H1 (cell line): Measurements from ENCODE around the gene EVA1B. TPM values are rescaled to one million over a fixed set of nuclear protein-coding genes. Genes with fewer than 3 reads are reported as not detected.

Experiments
- CTCF ChIA-PET: fragments of 300-600 bp; sonication (Branson Sonifier 250); formaldehyde crosslinking; loops from one replicate; lab custom pipeline; 2021; ENCODE audit not compliant: partially characterized antibody; lab: Charles Lee
- POLR2A ChIA-PET: fragments of 300-600 bp; sonication (Branson Sonifier 250); formaldehyde crosslinking; loops from one replicate; lab custom pipeline; 2021; ENCODE audit warnings: inconsistent platforms; ENCODE audit not compliant: partially characterized antibody; lab: Charles Lee
- DNase-seq, 2 experiments: peaks; one replicate each; pipeline versions ENCODE4 v3.0.0 to v3.0.0-alpha.2; 2010 to 2022; ENCODE audit warnings: low spot score in 2 of 2, low read depth in 1 of 2, mixed read lengths in 1 of 2
- FAIRE-seq: peaks from 2 replicates; lab custom pipeline; 2011; peaks lifted over from hg19 to GRCh38; lab: Jason Lieb, UNC
- H2AFZ ChIP-seq: 2 replicates; pipeline ENCODE4 v1.8.1; 2012; ENCODE audit warnings: low read length, inconsistent platforms
- H2AK5ac ChIP-seq: 2 replicates; pipeline ENCODE4 v1.6.1; 2013; ENCODE audit warnings: low read depth, low read length
- H2BK120ac ChIP-seq: replicated peaks from 2 replicates; pipeline ENCODE3; 2013; ENCODE audit warnings: low read depth, low read length, inconsistent platforms
- H2BK12ac ChIP-seq: 2 replicates; pipeline ENCODE4 v1.6.1; 2013; ENCODE audit warnings: low read depth, low read length
- H2BK15ac ChIP-seq: 2 replicates; pipeline ENCODE4 v1.6.1; 2013; ENCODE audit warnings: low read length
- H2BK20ac ChIP-seq: 2 replicates; pipeline ENCODE4 v1.6.1; 2013; ENCODE audit warnings: low read length
- H2BK5ac ChIP-seq: 2 replicates; pipeline ENCODE4 v1.6.1; 2013; ENCODE audit warnings: low read depth, low read length
- H3K14ac ChIP-seq: 2 replicates; pipeline ENCODE4 v1.6.1; 2013; ENCODE audit warnings: inconsistent platforms; ENCODE audit not compliant: insufficient read length
- H3K18ac ChIP-seq: 2 replicates; pipeline ENCODE4 v1.6.1; 2013; ENCODE audit warnings: low read length; ENCODE audit errors: extremely low read depth
- H3K23ac ChIP-seq: 2 replicates; pipeline ENCODE4 v1.6.1; 2013; ENCODE audit warnings: inconsistent platforms; ENCODE audit not compliant: insufficient read length
- H3K23me2 ChIP-seq: 2 replicates; pipeline ENCODE4 v1.6.1; 2013; ENCODE audit warnings: low read depth, low read length
- H3K27ac ChIP-seq: 2 replicates; pipeline ENCODE4 v1.6.1; 2011; ENCODE audit warnings: low read depth, low read length, inconsistent platforms
- H3K27me3 ChIP-seq, 4 experiments: replicated peaks in 1 of 4; 1 replicate in 1 of 4; 2 replicates in 3 of 4; pipeline versions ENCODE4 v1.6.1 to v1.8.1; 2011 to 2013; ENCODE audit warnings: low read length in 3 of 4, mild to moderate bottlenecking in 3 of 4, inconsistent platforms in 2 of 4, mixed read lengths in 2 of 4, moderate library complexity in 1 of 4; ENCODE audit not compliant: control insufficient read depth in 3 of 4, insufficient read depth in 3 of 4; ENCODE audit errors: extremely low read depth in 1 of 4
- H3K36me3 ChIP-seq, 4 experiments: 2 replicates each; pipeline versions ENCODE4 v1.6.1 to v1.8.1; 2011 to 2013; ENCODE audit warnings: mild to moderate bottlenecking in 4 of 4, low read length in 3 of 4, moderate library complexity in 2 of 4, control low read depth in 1 of 4, inconsistent platforms in 1 of 4; ENCODE audit not compliant: insufficient read depth in 4 of 4, control insufficient read depth in 2 of 4
- H3K4ac ChIP-seq: replicated peaks from 2 replicates; pipeline ENCODE3; 2013; ENCODE audit warnings: low read length, low read depth, mixed read lengths, inconsistent platforms; ENCODE audit not compliant: insufficient read length
- H3K4me1 ChIP-seq, 4 experiments: replicated peaks in 1 of 4; 1 replicate in 1 of 4; 2 replicates in 3 of 4; pipeline versions ENCODE4 v1.6.1 to v1.8.1; 2011 to 2013; ENCODE audit warnings: low read length in 3 of 4, inconsistent platforms in 2 of 4, mixed read lengths in 1 of 4; ENCODE audit not compliant: insufficient read depth in 4 of 4, control insufficient read depth in 3 of 4
- H3K4me2 ChIP-seq, 2 experiments: 2 replicates each; pipeline versions ENCODE4 v1.6.1 to v1.8.1; 2011 to 2013; ENCODE audit warnings: low read depth in 2 of 2, low read length in 2 of 2, control low read depth in 1 of 2, inconsistent platforms in 1 of 2, mild to moderate bottlenecking in 1 of 2; ENCODE audit not compliant: insufficient read depth in 1 of 2
- H3K4me3 ChIP-seq, 4 experiments: fragments of 200-600, 300-600 bp in 1 of 4; sonication (generic), shearing (Covaris generic), sonication (Bioruptor Twin) in 1 of 4; 2 replicates each; pipeline versions ENCODE4 v1.5.1 to v1.8.1; 2011 to 2016; ENCODE audit warnings: low read length in 4 of 4, low read depth in 3 of 4, control low read depth in 2 of 4, inconsistent platforms in 2 of 4, mild to moderate bottlenecking in 2 of 4, mixed read lengths in 1 of 4, moderate library complexity in 1 of 4; ENCODE audit not compliant: insufficient read depth in 2 of 4; ENCODE audit errors: extremely low read depth in 1 of 4
- H3K56ac ChIP-seq: replicated peaks from 2 replicates; pipeline ENCODE3; 2013; ENCODE audit warnings: low read depth, mild to moderate bottlenecking, mixed read lengths, low read length, inconsistent platforms; ENCODE audit not compliant: insufficient read length
- H3K79me1 ChIP-seq: 2 replicates; pipeline ENCODE4 v1.6.1; 2013; ENCODE audit warnings: low read depth, low read length, control low read depth
- H3K79me2 ChIP-seq, 2 experiments: 2 replicates each; pipeline versions ENCODE4 v1.6.1 to v1.8.1; 2012 to 2013; ENCODE audit warnings: low read length in 2 of 2, mild to moderate bottlenecking in 2 of 2, inconsistent platforms in 1 of 2; ENCODE audit not compliant: insufficient read depth in 2 of 2, control insufficient read depth in 1 of 2
- H3K9ac ChIP-seq, 4 experiments: replicated peaks in 1 of 4; 1 replicate in 1 of 4; 2 replicates in 3 of 4; pipeline versions ENCODE4 v1.6.1 to v1.8.1; 2011 to 2013; ENCODE audit warnings: low read depth in 3 of 4, low read length in 3 of 4, control low read depth in 2 of 4, mild to moderate bottlenecking in 2 of 4, moderate library complexity in 2 of 4, inconsistent platforms in 1 of 4; ENCODE audit errors: extremely low read depth in 1 of 4
- H3K9me3 ChIP-seq, 2 experiments: 2 replicates each; pipeline versions ENCODE4 v1.6.1 to v1.8.1; 2012 to 2013; ENCODE audit warnings: mild to moderate bottlenecking in 2 of 2, moderate library complexity in 2 of 2, control low read depth in 1 of 2, inconsistent platforms in 1 of 2, low read depth in 1 of 2, low read length in 1 of 2, mixed read lengths in 1 of 2; ENCODE audit not compliant: insufficient read depth in 2 of 2
- H4K20me1 ChIP-seq, 2 experiments: replicated peaks in 1 of 2; 2 replicates each; pipeline versions ENCODE3 to v1.8.1; 2011 to 2013; ENCODE audit warnings: inconsistent platforms in 2 of 2, low read length in 2 of 2, mild to moderate bottlenecking in 1 of 2; ENCODE audit not compliant: insufficient read depth in 2 of 2, control insufficient read depth in 1 of 2
- H4K5ac ChIP-seq: 2 replicates; pipeline ENCODE4 v1.6.1; 2013; ENCODE audit warnings: low read length, low read depth, mixed read lengths, inconsistent platforms; ENCODE audit not compliant: insufficient read length
- H4K8ac ChIP-seq: 2 replicates; pipeline ENCODE4 v1.8.0; 2013; ENCODE audit warnings: mild to moderate bottlenecking, moderate library complexity, low read length, inconsistent platforms; ENCODE audit not compliant: insufficient read depth; ENCODE audit errors: extremely low read depth
- H4K91ac ChIP-seq: replicated peaks from 2 replicates; pipeline ENCODE3; 2013; ENCODE audit warnings: low read length, mixed read lengths, inconsistent platforms; ENCODE audit not compliant: insufficient read length
- CREB1 ChIP-seq: IDR thresholded peaks from 2 replicates; pipeline ENCODE4 v1.6.1; 2012; ENCODE audit warnings: inconsistent platforms
- POLR2AphosphoS5 ChIP-seq: IDR thresholded peaks from 2 replicates; pipeline ENCODE4 v1.6.1; 2011; ENCODE audit warnings: low read depth, low read length
- RNF2 ChIP-seq: fragments of 200-900, 300-1000 bp; sonication (generic); IDR thresholded peaks from 2 replicates; pipeline ENCODE4 v1.7.1; 2016; ENCODE audit warnings: borderline replicate concordance, low read depth, mild to moderate bottlenecking, antibody characterized with exemption, low read length; ENCODE audit not compliant: poor library complexity, severe bottlenecking; ENCODE audit errors: missing control alignments
- RXRA ChIP-seq: IDR thresholded peaks from 2 replicates; pipeline ENCODE4 v1.6.1; 2011; ENCODE audit warnings: low read depth, mild to moderate bottlenecking, low read length, moderate library complexity; ENCODE audit not compliant: insufficient read depth
- SP1 ChIP-seq: IDR thresholded peaks from 2 replicates; pipeline ENCODE4 v1.6.1; 2011; ENCODE audit warnings: low read depth, low read length
- SP4 ChIP-seq: IDR thresholded peaks from 2 replicates; pipeline ENCODE4 v1.6.1; 2012; ENCODE audit warnings: low read length, inconsistent platforms
- TAF7 ChIP-seq: optimal IDR thresholded peaks from 2 replicates; pipeline ENCODE3; 2011; ENCODE audit warnings: low read depth, mild to moderate bottlenecking, inconsistent platforms, low read length, moderate library complexity, borderline replicate concordance
- TEAD4 ChIP-seq: IDR thresholded peaks from 2 replicates; pipeline ENCODE4 v1.6.1; 2012; ENCODE audit warnings: low read depth, low read length, inconsistent platforms, mixed read lengths
- ZNF274 ChIP-seq: IDR thresholded peaks from 2 replicates; pipeline ENCODE4 v1.7.0; 2012; ENCODE audit warnings: low read length, borderline replicate concordance; ENCODE audit errors: extremely low read depth
- whole genome bisulfite sequencing, 2 experiments: shearing (Covaris generic) in 1 of 2; methylation state at CpG; one replicate each; pipeline versions ENCODE4 v1.1.6 to v1.1.7; 2013 to 2015; ENCODE audit warnings: low lambda C conversion rate in 2 of 2, mixed read lengths in 2 of 2, inconsistent platforms in 1 of 2, low coverage in 1 of 2, missing lambda C conversion rate in 1 of 2; ENCODE audit not compliant: insufficient replicate concordance in 2 of 2, insufficient coverage in 1 of 2, insufficient read length in 1 of 2; ENCODE audit errors: extremely low coverage in 1 of 2, missing lambda C conversion rate in 1 of 2; 5-methylcytosine and 5-hydroxymethylcytosine counted together
- polyA plus RNA-seq, 7 experiments: library from polyadenylated mRNA; depleted of rRNA in 3 of 7; stranded (reverse) in 5 of 7; unstranded in 2 of 7; fragments of >200 nt in 5 of 7; fragments of 200-250 nt in 2 of 7; gene quantifications; 1 replicate in 5 of 7; 2 replicates in 1 of 7; 4 replicates in 1 of 7; pipeline versions ENCODE4 v1.2.1 to v1.2.3, GENCODE V29; 2011 to 2013; ENCODE audit warnings: missing spikeins in 2 of 7, mixed read lengths in 2 of 7
- total RNA-seq: library from RNA; stranded (reverse); fragmentation: NEBNext Ultra II Directional; extraction: Animal tissue kit (Norgen Biotek cat#: 25700); gene quantifications from 2 replicates; pipeline ENCODE4 v1.2.1, GENCODE V29; 2021
- TF ChIP-seq, protein P1 (sequence below): IDR thresholded peaks from 2 replicates; pipeline ENCODE4 v1.6.1; 2012; ENCODE audit warnings: inconsistent platforms
- TF ChIP-seq, protein P2 (sequence below): IDR thresholded peaks from 2 replicates; pipeline ENCODE4 v1.6.1; 2012; ENCODE audit warnings: low read length, inconsistent platforms

EVA1B gene
- total and polyA plus RNA-seq, 2 of the 8 experiments (the other 6 are each of a cell fraction or from before 2014, with no cell fraction given), result 10.0 to 19.9 TPM

DNA sequence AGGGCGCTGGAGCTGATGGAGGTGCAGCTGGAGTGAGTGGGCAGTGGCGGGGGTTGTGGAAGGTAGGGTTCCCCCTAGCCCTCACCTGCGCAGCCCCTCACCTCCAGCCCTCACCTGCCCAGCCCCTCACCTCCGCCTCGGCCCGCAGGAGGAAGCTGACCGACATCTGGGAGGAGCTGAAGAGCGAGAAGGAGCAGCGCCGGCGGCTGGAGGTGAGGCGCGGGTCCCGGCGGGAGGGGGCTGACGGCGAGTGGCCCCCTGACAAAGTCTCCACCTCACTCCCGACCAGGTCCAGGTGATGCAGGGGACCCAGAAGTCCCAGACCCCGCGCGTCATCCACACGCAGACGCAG is 2.7 kb downstream of the EVA1B start:
- H3K9ac ChIP-seq, result peak overlapping the region in 2 of 4 experiments; percentile 46 to 48; a peak in 4 of 7 replicates
- H4K8ac ChIP-seq, result peak overlapping the region; percentile 69; the same call in 1 of the 2 replicates
- H2BK5ac ChIP-seq, result peak overlapping the region; percentile 87; the same call in 1 of the 2 replicates
- H3K4me1 ChIP-seq, result peaks cover 0 to 28% (median 16%) of the 10 kb centered on the region in 4 experiments; a peak in 6 of 7 replicates
- FAIRE-seq (no peak), DNase-seq (no peak)
- H3K23ac ChIP-seq, result no peak overlapping the region
- peak overlapping the region; percentile 81 for H3K18ac ChIP-seq
- ChIA-PET POLR2A (interaction anchor here (0.8 to 9.3 kb wide), 14 partner anchors 11 to 225 kb away, joined by 3 to 130 read pairs (median 8); partner anchors contain the start of genes LSM10, MAP7D1, SH3D21 and STK40), CTCF (interaction anchor here (1.1 to 1.6 kb wide), 6 partner anchors 11 to 130 kb away, joined by 3 to 7 read pairs (median 3); partner anchors contain the start of gene OSCP1)
- no peaks in the 10 kb centered on the region for H3K9me3 ChIP-seq
- H3K14ac ChIP-seq, result no peak overlapping the region
- H3K56ac ChIP-seq, result peak overlapping the region; percentile 74
- no peak overlapping the region; the same call in 1 of the 2 replicates for H2BK20ac ChIP-seq
- H3K27ac ChIP-seq, result no peak overlapping the region; the same call in 1 of the 2 replicates
- peaks cover 29% of the 10 kb centered on the region for H3K23me2 ChIP-seq
- H2AFZ ChIP-seq, result no peak overlapping the region; the same call in 1 of the 2 replicates
- H3K4ac ChIP-seq, result peak overlapping the region; percentile 92
- peak overlapping the region; percentile 86 for H4K91ac ChIP-seq
- H3K4me2 ChIP-seq, result peak overlapping the region; percentile 79 to 88
- no peak overlapping the region for H2BK120ac ChIP-seq
- H3K79me2 ChIP-seq, result no peaks in the 10 kb centered on the region
- WGBS, 2 experiments, result 6% methylated on average over 18 of the region's 23 CpGs; no CpG with 5 or more reads in 1 of the 2 experiments
- no peaks in the 10 kb centered on the region; a peak in 1 of 8 replicates for H3K36me3 ChIP-seq
- peaks cover 0 to 39% (median 20%) of the 10 kb centered on the region in 4 experiments; a peak in 5 of 7 replicates for H3K27me3 ChIP-seq
- H3K79me1 ChIP-seq, result no peaks in the 10 kb centered on the region
- H2AK5ac ChIP-seq, result no peak overlapping the region
- H3K4me3 ChIP-seq, result peak overlapping the region; percentile 49 to 67 (median 54)
- H4K5ac ChIP-seq, result no peak overlapping the region
- H4K20me1 ChIP-seq, result no peaks in the 10 kb centered on the region
- peak overlapping the region; percentile 88; the same call in 1 of the 2 replicates for H2BK15ac ChIP-seq
- peak overlapping the region; percentile 92; the same call in 1 of the 2 replicates for H2BK12ac ChIP-seq
- TF ChIP-seq CREB1 (0 out of 2 replicates have a peak, but pooled peaks have one; percentile 2), TEAD4 (no peak), SP4 (no peak), POLR2AphosphoS5 (peak; percentile 31), SP1 (no peak), TAF7 (no peak), RNF2 (no peak), ZNF274 (no peak), RXRA (no peak)
- TF ChIP-seq, protein P1, sequence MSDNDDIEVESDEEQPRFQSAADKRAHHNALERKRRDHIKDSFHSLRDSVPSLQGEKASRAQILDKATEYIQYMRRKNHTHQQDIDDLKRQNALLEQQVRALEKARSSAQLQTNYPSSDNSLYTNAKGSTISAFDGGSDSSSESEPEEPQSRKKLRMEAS, result no peak
- TF ChIP-seq, protein P2, sequence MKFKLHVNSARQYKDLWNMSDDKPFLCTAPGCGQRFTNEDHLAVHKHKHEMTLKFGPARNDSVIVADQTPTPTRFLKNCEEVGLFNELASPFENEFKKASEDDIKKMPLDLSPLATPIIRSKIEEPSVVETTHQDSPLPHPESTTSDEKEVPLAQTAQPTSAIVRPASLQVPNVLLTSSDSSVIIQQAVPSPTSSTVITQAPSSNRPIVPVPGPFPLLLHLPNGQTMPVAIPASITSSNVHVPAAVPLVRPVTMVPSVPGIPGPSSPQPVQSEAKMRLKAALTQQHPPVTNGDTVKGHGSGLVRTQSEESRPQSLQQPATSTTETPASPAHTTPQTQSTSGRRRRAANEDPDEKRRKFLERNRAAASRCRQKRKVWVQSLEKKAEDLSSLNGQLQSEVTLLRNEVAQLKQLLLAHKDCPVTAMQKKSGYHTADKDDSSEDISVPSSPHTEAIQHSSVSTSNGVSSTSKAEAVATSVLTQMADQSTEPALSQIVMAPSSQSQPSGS, result no peak
